HG03066 (cell line): ENCODE results near the gene KCNMB4.

Experiments used
- ATAC-seq: cut with Tn5 transposase; IDR thresholded peaks from one replicate; pipeline ENCODE4 v1.9.1; 2021; ENCODE audit warnings: low read depth; ENCODE audit not compliant: unreplicated experiment

Gene KCNMB4

GRCh38 chr12:70427611-70428010 is 61.5 kb downstream of the KCNMB4 start:
- ATAC-seq: no peak

DNA sequence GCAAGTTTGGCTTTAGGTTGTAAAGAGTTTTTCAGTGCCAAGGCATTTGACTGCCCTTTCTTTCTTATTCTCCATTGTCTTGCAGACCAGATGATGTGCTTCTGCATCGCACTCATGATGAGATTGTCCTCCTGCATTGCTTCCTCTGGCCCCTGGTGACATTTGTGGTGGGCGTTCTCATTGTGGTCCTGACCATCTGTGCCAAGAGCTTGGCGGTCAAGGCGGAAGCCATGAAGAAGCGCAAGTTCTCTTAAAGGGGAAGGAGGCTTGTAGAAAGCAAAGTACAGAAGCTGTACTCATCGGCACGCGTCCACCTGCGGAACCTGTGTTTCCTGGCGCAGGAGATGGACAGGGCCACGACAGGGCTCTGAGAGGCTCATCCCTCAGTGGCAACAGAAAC is 64.3 kb downstream of the KCNMB4 start:
- ATAC-seq: no peak

- ATAC-seq: no peak
Measured at GRCh38 chr12:70436836-70437235, 70.7 kb downstream of the KCNMB4 start.

GRCh38 chr12:70443062-70443673 is 77.1 kb downstream of the KCNMB4 start:
- ATAC-seq: no peak

DNA sequence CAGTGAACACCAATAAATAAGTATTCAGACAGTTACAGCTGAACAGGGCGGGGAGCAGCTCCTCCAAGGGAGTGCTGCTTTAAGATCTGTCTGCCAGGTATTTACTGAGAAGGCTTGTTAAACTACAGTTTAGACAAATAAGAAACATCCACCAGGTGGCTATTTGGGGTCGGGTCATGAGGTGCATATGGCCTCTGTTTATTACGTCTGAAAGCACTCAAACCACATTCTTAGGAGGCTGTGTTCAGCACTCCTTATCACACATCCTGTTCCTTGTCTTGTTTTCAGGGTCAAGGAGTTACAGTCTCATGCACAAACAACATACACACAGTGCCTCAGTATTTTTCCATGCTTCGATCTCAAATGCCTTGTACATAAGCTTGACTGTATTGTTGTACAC is 78.8 kb downstream of the KCNMB4 start:
- ATAC-seq: no peak

DNA sequence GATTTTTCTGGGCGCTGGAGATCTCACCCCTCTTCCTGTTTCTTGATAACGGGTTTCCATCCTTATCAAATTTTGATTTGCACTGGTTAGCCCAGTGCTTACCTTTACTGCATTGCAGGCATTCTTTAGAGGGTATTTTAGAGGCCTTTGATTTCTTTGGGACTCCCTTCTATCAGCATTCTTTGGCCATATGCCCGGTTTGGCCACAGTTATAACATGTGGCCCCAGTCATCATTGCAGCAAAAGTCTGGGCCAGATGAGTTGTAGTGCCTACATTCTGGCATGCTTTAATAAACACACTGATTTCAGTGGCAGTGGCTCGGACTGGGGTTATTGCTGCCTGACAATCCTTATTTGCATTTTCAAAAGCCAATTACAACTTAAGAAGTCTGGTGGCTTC is 82.3 kb downstream of the KCNMB4 start:
- no peak for ATAC-seq

DNA sequence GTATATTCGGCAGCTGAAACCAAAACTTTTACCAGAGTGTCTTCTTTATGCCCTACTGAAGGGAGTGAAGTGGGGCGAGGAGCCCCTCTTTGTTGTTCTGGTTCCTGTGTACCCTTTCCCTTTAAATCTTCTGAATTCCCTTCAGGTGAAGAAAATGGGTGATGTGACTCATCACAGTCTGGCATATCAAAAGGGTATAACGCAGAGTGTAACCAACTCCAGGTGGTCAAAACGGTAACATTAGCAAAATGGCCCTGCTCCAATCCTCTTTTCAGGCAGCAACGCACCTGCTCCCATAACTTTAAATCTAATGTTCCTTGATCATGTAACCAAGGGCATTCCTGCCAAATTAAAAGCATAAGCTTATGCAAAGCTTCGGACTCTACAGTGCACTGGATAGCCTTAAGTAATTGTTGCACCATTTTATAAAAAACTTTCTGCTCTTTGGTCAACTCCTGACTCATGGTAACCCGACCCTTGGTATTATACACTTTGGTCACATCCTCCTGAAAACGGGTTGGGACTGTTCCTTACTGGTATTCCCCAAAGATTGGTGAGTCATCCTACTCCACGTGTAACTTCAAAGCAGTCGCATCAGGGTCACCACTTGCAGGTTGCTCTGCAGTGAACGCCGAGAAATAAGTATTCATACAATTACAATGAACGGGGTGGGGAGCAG is 83.1 kb downstream of the KCNMB4 start:
- ATAC-seq: no peak

DNA sequence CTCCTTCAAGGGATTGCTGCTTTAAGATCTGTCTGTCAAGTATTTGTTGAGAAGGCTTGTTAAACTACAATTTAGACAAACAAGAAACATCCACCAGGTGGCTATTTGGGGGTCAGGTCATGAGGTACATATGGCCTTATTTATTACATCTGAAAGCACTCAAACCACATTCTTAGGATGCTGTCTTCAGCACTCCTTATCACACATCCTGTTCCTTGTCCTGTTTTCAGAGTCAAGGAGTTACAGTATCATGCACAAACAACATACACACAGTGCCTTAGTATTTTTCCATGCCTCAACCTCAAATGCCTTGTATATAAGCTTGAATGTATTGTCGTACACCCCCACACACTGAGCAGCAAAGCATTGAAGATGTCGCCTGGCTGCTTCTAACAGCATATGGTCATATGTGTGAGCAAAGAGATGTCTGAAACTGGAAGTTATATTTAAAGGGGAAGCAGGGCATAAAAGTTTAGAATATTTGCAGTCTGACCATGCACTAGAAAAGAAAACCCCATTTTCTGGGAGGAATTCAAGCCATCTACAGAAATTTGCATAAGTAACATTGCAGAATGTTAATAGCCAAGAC is 83.8 kb downstream of the KCNMB4 start:
- ATAC-seq: no peak

- ATAC-seq: no peak
Measured at GRCh38 chr12:70451528-70451927, 85.4 kb downstream of the KCNMB4 start.

- no peak for ATAC-seq
Measured at GRCh38 chr12:70456953-70457352, 90.9 kb downstream of the KCNMB4 start.

GRCh38 chr12:70459786-70460185 is 93.7 kb downstream of the KCNMB4 start:
- peak; percentile 58 for ATAC-seq

- no peak for ATAC-seq
Measured at GRCh38 chr12:70463997-70464396, 97.9 kb downstream of the KCNMB4 start.

GRCh38 chr12:70466753-70467152 is 100.7 kb downstream of the KCNMB4 start:
- no peak for ATAC-seq

DNA sequence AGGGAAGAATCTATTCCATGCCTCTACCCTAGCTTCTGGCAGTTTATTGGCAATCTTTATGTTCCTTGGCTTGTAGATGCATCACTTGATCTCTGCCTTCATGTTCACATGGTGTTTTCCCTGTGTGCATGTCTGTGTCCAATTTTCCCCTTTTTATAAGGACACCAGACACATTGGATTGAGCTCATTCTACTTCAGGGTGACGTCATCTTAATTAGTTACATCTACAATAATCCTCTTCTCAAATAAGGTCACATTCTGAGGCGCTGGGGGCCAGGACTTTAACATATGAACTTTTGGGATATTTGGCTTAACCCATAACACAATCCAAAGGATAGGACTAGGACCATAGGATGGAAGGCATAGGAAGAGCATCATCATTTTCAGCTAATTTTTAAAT is 101.4 kb downstream of the KCNMB4 start:
- ATAC-seq: no peak

DNA sequence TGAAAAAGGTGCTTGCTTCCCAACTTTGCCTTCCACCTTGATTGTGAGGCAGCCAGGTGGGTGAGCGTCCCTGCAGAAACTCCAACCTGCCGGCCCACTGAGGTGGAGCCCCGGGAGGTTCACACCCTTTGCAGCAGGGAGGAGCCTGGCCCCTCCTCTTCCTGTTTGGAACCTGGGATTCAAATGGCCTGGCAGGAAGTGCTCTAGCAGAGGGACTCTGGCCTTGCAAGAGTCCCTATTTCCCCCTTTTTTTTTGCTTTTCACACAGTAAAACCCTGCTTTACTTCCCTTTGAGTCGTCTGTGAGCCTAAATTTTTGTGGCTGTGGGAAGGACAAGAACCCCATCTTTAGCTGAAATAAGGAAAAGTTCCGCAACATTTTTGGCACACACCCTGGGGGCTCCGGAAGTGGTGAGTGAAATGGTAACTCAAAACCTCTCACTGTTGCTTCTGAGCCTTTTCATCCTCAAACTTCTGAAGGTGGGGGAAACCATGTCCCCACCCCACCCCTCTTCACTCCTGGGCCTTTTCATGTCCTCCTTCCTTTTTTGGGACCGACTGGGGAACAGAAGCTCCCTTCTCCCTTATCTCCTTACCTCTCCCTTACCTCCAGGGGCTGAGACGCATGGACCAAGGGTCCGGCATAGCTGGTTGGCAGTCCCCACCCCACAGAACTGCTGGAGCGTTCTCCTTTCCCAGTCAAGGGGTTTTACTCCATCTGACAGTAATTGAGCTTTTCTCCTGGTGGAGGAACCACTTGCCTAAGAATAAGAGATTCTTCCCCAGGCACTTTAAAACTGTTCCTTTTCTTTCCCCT is 102.0 kb downstream of the KCNMB4 start:
- no peak for ATAC-seq

- ATAC-seq: no peak
Measured at GRCh38 chr12:70468741-70469140, 102.7 kb downstream of the KCNMB4 start.

DNA sequence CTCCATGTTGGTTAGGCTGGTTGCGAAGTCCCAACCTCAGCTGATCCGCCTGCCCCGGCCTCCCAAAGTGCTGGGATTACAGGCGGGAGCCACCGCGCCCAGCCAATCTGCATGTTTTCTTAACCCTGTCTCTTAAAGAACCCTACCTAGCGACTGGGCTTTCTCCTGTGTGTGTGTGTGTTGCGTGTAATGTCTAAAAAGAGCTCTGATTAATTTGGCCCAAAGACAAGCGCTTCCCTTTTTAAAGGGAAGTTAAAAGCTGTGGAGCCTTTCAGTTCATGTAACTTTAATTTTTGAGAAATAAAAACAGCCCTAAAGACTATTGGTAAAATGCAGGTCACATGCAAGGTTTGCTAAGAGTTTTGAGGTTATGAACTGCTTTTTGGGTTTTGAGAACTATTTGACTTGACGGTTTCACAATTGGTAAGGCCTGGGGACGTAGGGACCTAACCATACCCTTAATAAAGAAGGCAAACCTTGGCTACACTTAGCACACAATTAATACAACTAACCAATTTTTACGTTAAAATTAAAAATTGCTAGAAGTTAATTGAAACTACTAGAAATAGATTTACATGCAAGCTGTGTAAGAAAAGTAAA is 103.2 kb downstream of the KCNMB4 start:
- ATAC-seq: no peak

DNA sequence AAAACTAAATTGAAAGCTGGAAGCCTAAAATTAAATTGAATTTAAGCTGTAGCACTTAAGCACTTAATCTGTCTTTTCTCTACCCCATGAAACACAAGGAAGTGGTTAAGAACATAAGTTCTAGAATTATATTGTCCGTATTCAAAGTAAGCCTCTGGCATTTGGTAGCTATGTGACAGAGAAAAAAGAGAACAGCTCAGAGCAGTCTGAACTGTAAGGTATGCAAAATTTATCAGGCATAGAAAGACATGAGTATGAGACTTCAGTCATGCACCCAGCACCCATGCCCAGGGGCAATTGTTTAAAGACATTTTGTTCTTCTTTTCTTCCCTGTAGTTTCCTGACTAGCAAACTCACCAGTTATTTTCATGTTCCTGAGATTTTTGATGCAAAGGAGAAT is 116.7 kb downstream of the KCNMB4 start:
- ATAC-seq: no peak
